Activated T-cell treated with anti-CD3 and anti-CD28 coated beads, Interleukin-2, amount 50 U/mL, for 4 hours (primary cell): ENCODE data around the gene MYMK. TPM values are rescaled to one million over a fixed set of nuclear protein-coding genes. Genes with fewer than 3 reads are reported as not detected.
"Not testable (repeated sequence)": the region's sequence is repeated elsewhere in the genome, so short reads cannot be mapped to it uniquely, and the experiment has no call there.

Experiments
- ATAC-seq, 2 donors: fragments of 200-7000 bp; cut with Tn5 transposase; one replicate each; pipeline ENCODE4 v1.10.0; 2021
- DNase-seq: peaks from one replicate; pipeline ENCODE4 v3.0.0-alpha.2; 2020
- H3K27me3 Mint-ChIP-seq: one replicate; pipeline ENCODE4 v1.8.0; 2021; ENCODE audit warnings: low read depth, mixed read lengths
- H3K36me3 Mint-ChIP-seq: one replicate; pipeline ENCODE4 v1.8.0; 2022; ENCODE audit warnings: mixed read lengths; ENCODE audit not compliant: insufficient read depth
- H3K4me1 Mint-ChIP-seq: one replicate; pipeline ENCODE4 v1.8.0; 2021; ENCODE audit warnings: low read depth, mixed read lengths
- H3K4me3 Mint-ChIP-seq: one replicate; pipeline ENCODE4 v1.8.0; 2021; ENCODE audit warnings: mild to moderate bottlenecking, moderate library complexity, mixed read lengths
- H3K9me3 Mint-ChIP-seq: one replicate; pipeline ENCODE4 v1.8.0; 2021; ENCODE audit warnings: mixed read lengths
- total RNA-seq, 3 donors: library from RNA; stranded (reverse); gene quantifications; one replicate each; pipeline ENCODE4 v1.2.1, GENCODE V29; 2021

The MYMK gene, protein sequence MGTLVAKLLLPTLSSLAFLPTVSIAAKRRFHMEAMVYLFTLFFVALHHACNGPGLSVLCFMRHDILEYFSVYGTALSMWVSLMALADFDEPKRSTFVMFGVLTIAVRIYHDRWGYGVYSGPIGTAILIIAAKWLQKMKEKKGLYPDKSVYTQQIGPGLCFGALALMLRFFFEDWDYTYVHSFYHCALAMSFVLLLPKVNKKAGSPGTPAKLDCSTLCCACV
- total RNA-seq, result not detected

GRCh38 chr9:133524679-133525228 lies at the start of gene MYMK:
Gene MYMK, minus strand, starts transcription at chr9:133524959. Its CDS starts 115 bp downstream, at chr9:133524844.
- Mint-ChIP-seq H3K27me3 (peaks cover 6% of the 10 kb centered on the region), H3K36me3 (no peaks in the 10 kb centered on the region), H3K9me3 (no peaks in the 10 kb centered on the region), H3K4me1 (peaks cover 5% of the 10 kb centered on the region), H3K4me3 (no peak within 1 kb of the TSS)
- DNase-seq (no peak), ATAC-seq (no peak)

DNA sequence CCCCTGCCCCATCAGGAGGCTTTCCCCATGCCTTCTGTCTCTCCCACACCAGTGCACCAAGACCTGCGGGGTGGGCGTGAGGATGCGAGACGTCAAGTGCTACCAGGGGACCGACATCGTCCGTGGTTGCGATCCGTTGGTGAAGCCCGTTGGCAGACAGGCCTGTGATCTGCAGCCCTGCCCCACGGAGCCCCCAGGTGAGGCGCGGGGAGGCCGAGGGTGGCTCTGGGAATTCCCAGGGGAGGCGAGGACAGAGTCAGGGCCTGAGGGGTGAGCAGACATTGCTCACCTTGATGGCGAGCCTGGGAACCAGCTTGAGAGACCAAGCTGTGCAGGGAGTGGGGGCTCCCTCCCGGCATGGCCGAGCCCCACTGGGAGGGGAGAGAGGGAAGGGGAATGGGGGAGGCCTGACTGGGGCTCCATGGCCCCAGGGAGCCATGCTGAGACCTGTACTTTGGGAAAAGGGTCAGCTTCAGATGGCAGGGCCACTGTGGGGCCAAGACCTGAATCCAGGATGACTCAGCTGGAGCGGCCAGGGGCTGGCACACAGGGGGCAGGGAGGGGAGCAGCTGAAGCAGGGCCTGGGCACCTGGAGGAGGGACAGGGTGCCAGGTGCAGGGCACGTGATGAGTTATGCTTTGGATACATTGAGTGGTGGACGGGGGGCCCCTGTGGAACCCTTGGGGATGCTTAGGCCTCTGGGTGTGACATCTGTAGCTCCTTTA lies 49.2 kb upstream of the MYMK start:
- peaks cover 31% of the 10 kb centered on the region for H3K27me3 Mint-ChIP-seq
- no peaks in the 10 kb centered on the region for H3K9me3 Mint-ChIP-seq
- H3K36me3 Mint-ChIP-seq, result no peaks in the 10 kb centered on the region
- H3K4me1 Mint-ChIP-seq, result peaks cover 3% of the 10 kb centered on the region
- H3K4me3 Mint-ChIP-seq, result no peak overlapping the region
- DNase-seq (no peak), ATAC-seq (no peak)

GRCh38 chr9:133572821-133573361 lies 48.1 kb upstream of the MYMK start:
- Mint-ChIP-seq H3K4me1 (peaks cover 3% of the 10 kb centered on the region), H3K27me3 (peaks cover 26% of the 10 kb centered on the region), H3K36me3 (no peaks in the 10 kb centered on the region), H3K9me3 (no peaks in the 10 kb centered on the region), H3K4me3 (no peak overlapping the region)
- DNase-seq, result no peak
- no peak for ATAC-seq

- H3K9me3 Mint-ChIP-seq, result no peaks in the 10 kb centered on the region
- DNase-seq (no peak), ATAC-seq (no peak)
- no peak overlapping the region for H3K4me3 Mint-ChIP-seq
- peaks cover 23% of the 10 kb centered on the region for H3K27me3 Mint-ChIP-seq
- H3K4me1 Mint-ChIP-seq, result peaks cover 3% of the 10 kb centered on the region
- H3K36me3 Mint-ChIP-seq, result no peaks in the 10 kb centered on the region
These were observed 47.3 kb upstream of the MYMK start for GRCh38 chr9:133571896-133572595.

DNA sequence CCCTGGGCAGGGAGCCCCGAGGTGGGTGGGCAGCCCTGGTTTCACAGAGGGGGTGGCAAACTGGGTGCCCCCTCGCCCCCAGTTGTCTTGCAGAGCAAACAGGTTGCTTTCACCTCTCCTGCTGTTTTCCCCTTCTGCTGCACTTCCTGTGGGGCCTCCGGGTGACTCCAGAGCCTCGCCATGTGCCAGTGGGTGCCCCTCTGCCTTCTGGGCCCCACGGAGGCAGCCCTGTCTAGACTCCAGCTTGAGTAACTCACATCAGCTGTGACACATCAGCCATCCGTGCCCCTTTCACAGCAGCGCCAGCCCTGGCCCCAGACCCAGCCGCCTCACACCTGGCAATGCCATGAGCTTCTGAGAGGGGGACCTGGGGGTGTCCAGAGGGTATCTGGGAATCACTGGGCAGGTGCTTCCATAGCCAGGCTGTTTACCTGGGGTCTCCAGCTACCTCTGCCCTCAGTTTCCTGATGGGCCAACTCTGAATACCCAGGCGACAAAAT lies 46.7 kb upstream of the MYMK start:
- ATAC-seq (no peak), DNase-seq (no peak)
- no peaks in the 10 kb centered on the region for H3K36me3 Mint-ChIP-seq
- H3K4me1 Mint-ChIP-seq, result no peaks in the 10 kb centered on the region
- H3K27me3 Mint-ChIP-seq, result peaks cover 17% of the 10 kb centered on the region
- no peak overlapping the region for H3K4me3 Mint-ChIP-seq
- no peaks in the 10 kb centered on the region for H3K9me3 Mint-ChIP-seq

DNA sequence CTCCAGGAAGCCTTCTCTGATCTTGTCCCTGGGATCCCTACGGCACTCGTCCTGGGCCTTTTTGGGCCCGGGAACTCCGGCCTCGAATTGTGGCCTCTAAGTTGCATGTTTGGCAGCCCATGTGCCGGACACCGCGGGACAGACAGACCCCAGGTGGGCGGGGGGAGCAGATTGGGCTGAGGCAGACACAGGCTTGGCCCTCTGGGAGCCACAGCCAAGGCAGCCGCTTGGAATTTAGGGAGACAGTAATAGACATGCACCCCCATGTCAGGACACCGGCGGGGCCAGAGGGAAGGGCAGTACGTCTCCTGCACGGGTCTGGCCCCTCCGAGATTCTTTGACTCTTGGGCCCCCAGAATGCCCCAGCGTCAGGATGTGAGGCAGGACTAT lies 45.9 kb upstream of the MYMK start:
- peaks cover 10% of the 10 kb centered on the region for H3K27me3 Mint-ChIP-seq
- H3K9me3 Mint-ChIP-seq, result no peaks in the 10 kb centered on the region
- no peak for ATAC-seq

GRCh38 chr9:133569891-133570690 lies 45.3 kb upstream of the MYMK start:
- no peaks in the 10 kb centered on the region for H3K9me3 Mint-ChIP-seq
- no peaks in the 10 kb centered on the region for H3K4me1 Mint-ChIP-seq
- no peaks in the 10 kb centered on the region for H3K36me3 Mint-ChIP-seq
- no peak for DNase-seq
- H3K27me3 Mint-ChIP-seq, result peaks cover 5% of the 10 kb centered on the region
- H3K4me3 Mint-ChIP-seq, result no peak overlapping the region
- no peak for ATAC-seq

More for the DNA sequence above, 45.9 kb upstream of the MYMK start:
- Mint-ChIP-seq H3K4me3 (no peak overlapping the region), H3K4me1 (no peaks in the 10 kb centered on the region), H3K36me3 (no peaks in the 10 kb centered on the region)
- no peak for DNase-seq

DNA sequence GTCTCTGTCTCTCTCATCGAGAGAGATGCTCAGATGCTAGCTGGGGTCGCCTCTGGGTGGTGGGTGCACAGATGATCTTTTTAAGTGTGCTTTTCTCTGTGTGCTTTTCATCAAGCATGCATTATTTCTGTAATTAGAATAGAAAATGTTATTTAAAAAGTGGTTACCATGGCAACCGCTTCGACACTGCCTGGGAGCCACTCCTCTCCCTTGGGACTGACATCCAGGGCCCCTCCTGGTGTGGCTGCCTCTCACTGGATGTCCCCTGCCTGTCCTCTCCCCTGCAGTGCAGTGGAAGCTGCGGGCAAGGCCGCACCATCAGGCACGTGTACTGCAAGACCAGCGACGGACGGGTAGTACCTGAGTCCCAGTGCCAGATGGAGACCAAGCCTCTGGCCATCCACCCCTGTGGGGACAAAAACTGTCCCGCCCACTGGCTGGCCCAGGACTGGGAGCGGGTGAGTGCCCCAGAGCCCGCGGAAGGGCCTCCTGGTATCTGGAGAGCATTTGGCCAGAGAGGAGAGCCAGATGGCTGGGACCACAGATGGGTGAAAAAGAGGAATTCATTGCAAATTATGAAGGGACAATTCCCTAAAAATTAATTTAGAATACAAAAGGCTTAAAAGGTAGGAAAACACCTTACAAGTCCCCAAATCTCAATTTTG lies 44.5 kb upstream of the MYMK start:
- Mint-ChIP-seq H3K36me3 (no peaks in the 10 kb centered on the region), H3K9me3 (no peaks in the 10 kb centered on the region), H3K4me1 (no peaks in the 10 kb centered on the region), H3K4me3 (no peak overlapping the region), H3K27me3 (peaks cover 4% of the 10 kb centered on the region)
- ATAC-seq, result no peak
- no peak for DNase-seq

- Mint-ChIP-seq H3K27me3 (peaks cover 1% of the 10 kb centered on the region), H3K4me1 (peaks cover 4% of the 10 kb centered on the region)
- no peak for DNase-seq
These were observed 43.4 kb upstream of the MYMK start for GRCh38 chr9:133568186-133568585.

GRCh38 chr9:133566817-133567216 lies 42.1 kb upstream of the MYMK start:
- no peak overlapping the region for H3K4me3 Mint-ChIP-seq
- H3K27me3 Mint-ChIP-seq, result no peaks in the 10 kb centered on the region
- DNase-seq (no peak), ATAC-seq (no peak)
- no peaks in the 10 kb centered on the region for H3K9me3 Mint-ChIP-seq
- H3K36me3 Mint-ChIP-seq, result no peaks in the 10 kb centered on the region
- H3K4me1 Mint-ChIP-seq, result peaks cover 7% of the 10 kb centered on the region

More at GRCh38 chr9:133568186-133568585, 43.4 kb upstream of the MYMK start:
- Mint-ChIP-seq H3K4me3 (no peak overlapping the region), H3K36me3 (no peaks in the 10 kb centered on the region), H3K9me3 (no peaks in the 10 kb centered on the region)
- no peak for ATAC-seq

- ATAC-seq (no peak), DNase-seq (no peak)
- H3K4me1 Mint-ChIP-seq, result peaks cover 8% of the 10 kb centered on the region
- H3K36me3 Mint-ChIP-seq, result no peaks in the 10 kb centered on the region
- H3K9me3 Mint-ChIP-seq, result no peaks in the 10 kb centered on the region
- no peak overlapping the region for H3K4me3 Mint-ChIP-seq
- H3K27me3 Mint-ChIP-seq, result no peaks in the 10 kb centered on the region
These were observed 41.6 kb upstream of the MYMK start for GRCh38 chr9:133566382-133566781.

DNA sequence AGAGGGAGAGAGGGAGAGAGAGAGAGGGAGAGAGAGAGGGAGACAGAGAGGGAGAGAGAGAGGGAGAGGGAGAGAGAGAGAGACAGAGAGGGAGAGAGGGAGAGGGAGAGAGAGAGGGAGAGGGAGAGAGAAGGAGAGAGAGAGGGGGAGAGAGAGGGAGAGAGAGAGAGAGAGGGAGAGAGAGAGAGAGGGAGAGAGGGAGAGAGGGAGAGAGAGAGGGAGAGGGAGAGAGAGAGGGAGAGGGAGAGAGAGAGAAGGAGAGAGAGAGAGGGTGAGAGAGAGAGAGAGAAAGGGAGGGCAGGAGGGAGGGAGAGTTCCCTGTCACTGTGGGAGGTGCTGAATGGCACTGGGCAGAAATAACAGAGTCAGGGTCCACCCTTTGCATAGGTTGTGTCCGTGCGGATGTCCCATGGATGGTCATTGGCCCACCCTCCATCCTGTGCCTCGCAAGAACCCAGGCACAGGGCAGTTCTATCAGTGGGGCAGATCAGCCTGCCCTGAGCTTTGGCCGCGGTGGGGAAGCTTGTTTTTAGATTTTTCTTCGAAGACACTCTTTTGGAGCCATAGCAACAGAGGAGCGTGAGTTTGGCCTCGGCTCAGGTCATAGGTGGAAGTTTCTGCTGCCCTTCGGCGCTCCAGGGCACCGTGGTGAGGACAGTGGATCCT lies 39.8 kb upstream of the MYMK start:
- Mint-ChIP-seq H3K27me3 (peaks cover 4% of the 10 kb centered on the region), H3K36me3 (peaks cover 2% of the 10 kb centered on the region), H3K4me3 (no peak overlapping the region), H3K4me1 (peaks cover 11% of the 10 kb centered on the region), H3K9me3 (no peaks in the 10 kb centered on the region)
- no peak for DNase-seq
- ATAC-seq, result no peak

DNA sequence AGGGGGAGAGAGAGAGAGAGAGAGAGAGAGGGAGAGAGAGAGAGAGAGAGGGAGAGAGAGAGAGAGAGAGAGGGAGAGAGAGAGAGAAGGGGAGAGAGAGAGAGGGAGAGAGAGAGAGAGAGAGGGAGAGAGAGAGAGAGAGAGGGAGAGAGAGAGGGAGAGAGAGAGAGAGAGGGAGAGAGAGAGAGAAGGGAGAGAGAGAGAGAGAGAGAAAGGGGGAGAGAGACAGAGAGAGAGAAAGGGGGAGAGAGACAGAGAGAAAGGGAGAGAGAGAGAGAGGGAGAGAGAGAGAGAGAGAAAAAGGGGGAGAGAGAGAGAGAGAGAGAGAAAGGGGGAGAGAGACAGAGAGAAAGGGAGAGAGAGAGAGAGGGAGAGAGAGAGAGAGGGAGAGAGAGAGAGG lies 39.1 kb upstream of the MYMK start:
- not testable (repeated sequence) for H3K27me3 Mint-ChIP-seq, DNase-seq, H3K4me3 Mint-ChIP-seq, H3K36me3 Mint-ChIP-seq, H3K9me3 Mint-ChIP-seq, ATAC-seq
- peaks cover 13% of the 10 kb centered on the region for H3K4me1 Mint-ChIP-seq
